A673 (cell line): ENCODE data around the gene FBXO17. TPM values are rescaled to one million over a fixed set of nuclear protein-coding genes. Genes with fewer than 3 reads are reported as not detected.

Experiments used
- BruUV-seq: library from RNA; stranded (reverse); fragments of 400-500 nt; replicated peaks from 2 replicates; lab custom pipeline; 2021; lab: Mats Ljungman, UMichigan
- CTCF ChIA-PET: fragments of 300-600 bp; sonication (Branson Sonifier 250); formaldehyde crosslinking; loops from one replicate; lab custom pipeline; 2022; ENCODE audit warnings: antibody characterized with exemption; lab: Charles Lee
- POLR2A ChIA-PET: fragments of 300-600 bp; sonication (Branson Sonifier 250); formaldehyde crosslinking; loops from one replicate; lab custom pipeline; 2022; ENCODE audit warnings: antibody characterized with exemption; ENCODE audit not compliant: low non-redundant PET; lab: Charles Lee
- DNase-seq: peaks from one replicate; pipeline ENCODE4 v3.0.0-alpha.2; 2015; ENCODE audit warnings: low spot score
- H3K27ac ChIP-seq: fragments of 200-600 bp; sonication (generic); 2 replicates; pipeline ENCODE4 v1.5.1; 2016; ENCODE audit warnings: mixed run types, low read depth, mild to moderate bottlenecking, mixed read lengths, antibody characterized with exemption, low read length; ENCODE audit not compliant: poor library complexity, severe bottlenecking
- H3K27me3 ChIP-seq: fragments of 200-600 bp; sonication (generic); replicated peaks from 2 replicates; pipeline ENCODE4 v1.6.1; 2017; ENCODE audit warnings: mixed run types, low read depth, mild to moderate bottlenecking, mixed read lengths, antibody characterized with exemption, low read length; ENCODE audit not compliant: insufficient read depth, poor library complexity
- H3K36me3 ChIP-seq: fragments of 200-600 bp; sonication (generic); 2 replicates; pipeline ENCODE4 v1.6.1; 2016; ENCODE audit warnings: mixed run types, mild to moderate bottlenecking, mixed read lengths, antibody characterized with exemption, low read length; ENCODE audit not compliant: insufficient read depth, poor library complexity, severe bottlenecking
- H3K4me1 ChIP-seq: fragments of 200-600 bp; sonication (generic); 2 replicates; pipeline ENCODE4 v1.6.1; 2017; ENCODE audit warnings: mixed run types, mild to moderate bottlenecking, mixed read lengths, antibody characterized with exemption, low read length; ENCODE audit not compliant: insufficient read depth, poor library complexity, severe bottlenecking
- H3K4me3 ChIP-seq: fragments of 200-600 bp; sonication (generic); 2 replicates; pipeline ENCODE4 v1.5.1; 2016; ENCODE audit warnings: low read depth, mixed run types, mild to moderate bottlenecking, mixed read lengths, low read length; ENCODE audit not compliant: poor library complexity, severe bottlenecking
- H3K9me3 ChIP-seq: fragments of 200-600 bp; sonication (generic); 2 replicates; pipeline ENCODE4 v1.6.1; 2016; ENCODE audit warnings: mixed run types, low read depth, mild to moderate bottlenecking, mixed read lengths, antibody characterized with exemption, low read length; ENCODE audit not compliant: poor library complexity, severe bottlenecking
- EZH2 ChIP-seq: fragments of 200-600 bp; sonication (generic); IDR thresholded peaks from 2 replicates; pipeline ENCODE4 v1.6.1; 2017; ENCODE audit warnings: borderline replicate concordance, low read depth, mild to moderate bottlenecking, mixed read lengths, antibody characterized with exemption, low read length; ENCODE audit not compliant: poor library complexity, severe bottlenecking
- intact Hi-C: fragments of 100-400 bp; cut with micrococcal nuclease; formaldehyde crosslinking; loops from one replicate; pipeline ENCODE4 v1.10.0; 2022; ENCODE audit not compliant: unreplicated experiment
- total RNA-seq: library from RNA; stranded (reverse); gene quantifications from 2 replicates; pipeline ENCODE4 v1.2.3, GENCODE V29; 2021
- TF ChIP-seq, protein P1 (sequence below): fragments of 300-800, 200-600 bp; sonication (generic); conservative IDR thresholded peaks from 2 replicates; pipeline ENCODE4 v1.5.1; 2017; ENCODE audit warnings: low read depth, mild to moderate bottlenecking, antibody characterized with exemption, low read length, moderate library complexity, mixed read lengths

Gene FBXO17
- total RNA-seq, 1 experiment from 2014 or later, result 26.0 TPM

DNA sequence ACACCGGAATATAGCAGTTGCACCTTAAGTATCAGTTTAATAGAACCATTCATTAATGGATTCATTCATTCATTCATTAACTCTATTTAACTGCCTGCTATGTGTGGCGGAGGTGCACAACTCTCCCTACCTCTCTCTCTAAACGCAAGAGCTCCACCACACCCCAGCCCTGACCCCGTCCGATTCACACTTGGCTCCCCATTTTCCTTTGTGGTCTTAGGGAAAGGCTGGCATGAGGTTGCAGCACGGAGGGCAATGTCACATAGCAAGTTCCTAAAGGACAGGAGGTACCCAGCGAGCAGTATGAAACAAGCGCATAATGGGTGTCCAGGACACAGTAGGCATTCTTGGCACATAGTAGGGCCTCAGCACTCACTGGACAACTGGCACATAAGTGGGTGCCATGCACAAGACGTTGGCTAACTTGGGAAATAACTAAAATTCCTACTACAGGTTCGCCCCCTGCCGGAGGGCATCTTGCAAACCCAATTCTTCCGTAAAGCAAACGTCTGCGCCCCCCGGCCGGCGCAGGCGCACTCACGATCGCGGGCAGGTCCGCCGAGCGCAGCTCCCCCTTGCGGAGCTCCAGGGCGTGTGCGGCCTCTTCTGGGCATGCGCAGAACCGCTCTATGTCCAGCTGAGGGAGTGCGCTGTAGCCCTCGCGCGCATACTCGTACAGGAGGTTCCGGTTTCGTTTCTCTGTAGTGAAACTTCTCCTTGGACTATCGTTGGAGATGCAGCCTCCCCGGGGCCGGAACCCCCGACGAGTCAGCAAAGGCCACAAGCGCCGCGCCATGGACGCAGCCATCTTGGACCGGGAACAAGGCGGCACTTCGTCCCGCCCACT is 45.4 kb downstream of the FBXO17 start, which contains the start of gene SARS2:
Gene SARS2 (minus strand): TSS at position 835 of the 847 bp plus-strand sequence. CDS start 27 bp downstream, at position 808.
- no TSS peak for BruUV-seq
- CTCF ChIA-PET, result interaction anchor here (0.6 to 1.4 kb wide), 5 partner anchors 24 to 108 kb away, joined by 3 to 9 read pairs (median 4); partner anchors contain the start of genes NFKBIB and SIRT2
- H3K27me3 ChIP-seq, result no peaks in the 10 kb centered on the region
- peaks cover 37% of the 10 kb centered on the region for H3K36me3 ChIP-seq
- POLR2A ChIA-PET, result interaction anchor here (0.5 to 1.0 kb wide), 3 partner anchors 19 to 630 kb away, joined by 3 to 6 read pairs (median 4); partner anchors contain the start of gene NFKBIB
- intact Hi-C loops, result loop anchor here (2.0 to 10.0 kb wide), 5 partner anchors 79 to 527 kb away; partner anchors contain the start of gene FAM98C
- no peak for TF ChIP-seq EZH2
- TF ChIP-seq, protein P1, sequence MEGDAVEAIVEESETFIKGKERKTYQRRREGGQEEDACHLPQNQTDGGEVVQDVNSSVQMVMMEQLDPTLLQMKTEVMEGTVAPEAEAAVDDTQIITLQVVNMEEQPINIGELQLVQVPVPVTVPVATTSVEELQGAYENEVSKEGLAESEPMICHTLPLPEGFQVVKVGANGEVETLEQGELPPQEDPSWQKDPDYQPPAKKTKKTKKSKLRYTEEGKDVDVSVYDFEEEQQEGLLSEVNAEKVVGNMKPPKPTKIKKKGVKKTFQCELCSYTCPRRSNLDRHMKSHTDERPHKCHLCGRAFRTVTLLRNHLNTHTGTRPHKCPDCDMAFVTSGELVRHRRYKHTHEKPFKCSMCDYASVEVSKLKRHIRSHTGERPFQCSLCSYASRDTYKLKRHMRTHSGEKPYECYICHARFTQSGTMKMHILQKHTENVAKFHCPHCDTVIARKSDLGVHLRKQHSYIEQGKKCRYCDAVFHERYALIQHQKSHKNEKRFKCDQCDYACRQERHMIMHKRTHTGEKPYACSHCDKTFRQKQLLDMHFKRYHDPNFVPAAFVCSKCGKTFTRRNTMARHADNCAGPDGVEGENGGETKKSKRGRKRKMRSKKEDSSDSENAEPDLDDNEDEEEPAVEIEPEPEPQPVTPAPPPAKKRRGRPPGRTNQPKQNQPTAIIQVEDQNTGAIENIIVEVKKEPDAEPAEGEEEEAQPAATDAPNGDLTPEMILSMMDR, result peak; percentile 100
- peaks cover 4% of the 10 kb centered on the region for H3K9me3 ChIP-seq
- peak within 1 kb of the TSS; percentile 69 for H3K4me3 ChIP-seq
- H3K27ac ChIP-seq, result peak within 1 kb of the TSS; percentile 96
- peaks cover 13% of the 10 kb centered on the region for H3K4me1 ChIP-seq
- peak; percentile 96 for DNase-seq

DNA sequence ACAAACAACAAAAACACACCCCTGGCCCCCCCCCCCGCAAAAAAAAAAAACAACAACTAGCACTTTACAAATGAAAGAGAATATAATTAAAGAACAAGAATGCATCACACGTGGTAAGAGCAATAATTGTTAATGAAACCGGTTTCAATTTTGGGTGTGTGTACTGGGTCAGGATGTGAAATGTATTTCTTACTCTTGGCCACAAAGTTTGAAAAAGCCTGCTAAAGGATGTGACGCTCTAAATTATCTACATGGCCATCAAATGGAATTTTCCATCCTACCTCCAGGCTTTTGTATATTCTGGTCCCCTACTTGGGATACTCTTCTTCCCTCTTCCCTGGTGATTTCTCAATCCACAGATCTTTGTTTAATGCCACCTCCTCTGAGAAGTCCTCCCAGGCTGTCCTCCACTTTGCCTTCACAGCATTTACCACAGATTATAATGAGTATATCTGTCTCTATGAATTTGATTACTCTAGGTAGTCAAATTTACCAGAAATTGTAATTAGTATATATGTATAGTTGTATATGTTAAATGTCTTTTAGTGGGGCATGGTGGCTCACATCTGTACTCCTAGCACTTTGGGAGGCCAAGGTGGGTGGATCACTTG is 47.0 kb downstream of the FBXO17 start:
- H3K27ac ChIP-seq, result no peak overlapping the region
- intact Hi-C loops, result no loop called here
- no peaks in the 10 kb centered on the region for H3K27me3 ChIP-seq
- H3K36me3 ChIP-seq, result peaks cover 29% of the 10 kb centered on the region
- no peaks in the 10 kb centered on the region for H3K9me3 ChIP-seq
- no peak for DNase-seq
- CTCF ChIA-PET, result interaction anchor here (0.7 kb wide), 2 partner anchors 34 to 112 kb away, joined by 3 read pairs; no protein-coding TSS in a partner anchor
- TF ChIP-seq, protein P1, result no peak
- no peak for TF ChIP-seq EZH2
- H3K4me1 ChIP-seq, result peaks cover 13% of the 10 kb centered on the region
- no peak overlapping the region for H3K4me3 ChIP-seq
- BruUV-seq, result no TSS peak
- POLR2A ChIA-PET, result no interaction called here

DNA sequence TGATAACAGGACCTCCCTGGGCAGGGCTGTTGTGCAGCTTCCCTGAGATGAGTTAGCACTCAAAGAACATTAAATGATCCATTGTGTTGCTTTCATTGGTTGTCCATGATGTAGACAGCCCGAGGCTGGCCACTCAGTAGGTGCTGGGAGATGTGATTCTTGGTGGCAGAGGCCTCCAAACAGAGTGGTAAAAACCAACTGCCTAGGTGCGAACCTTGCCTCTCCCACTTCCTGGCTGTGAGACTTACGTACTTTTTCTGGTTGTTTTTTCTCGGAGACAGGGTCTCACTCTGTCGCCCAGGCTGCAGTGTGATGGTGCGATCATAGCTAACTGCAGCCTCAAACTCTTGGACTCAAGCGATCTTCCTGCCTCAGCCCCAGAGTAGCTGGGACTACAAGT is 51.2 kb downstream of the FBXO17 start:
- no peak for TF ChIP-seq EZH2
- TF ChIP-seq, protein P1, result no peak
- no peak for DNase-seq
- H3K4me1 ChIP-seq, result peaks cover 2% of the 10 kb centered on the region
- no peaks in the 10 kb centered on the region for H3K27me3 ChIP-seq
- H3K27ac ChIP-seq, result no peak overlapping the region
- ChIA-PET POLR2A (no interaction called here), CTCF (no interaction called here)
- H3K36me3 ChIP-seq, result peaks cover 20% of the 10 kb centered on the region
- no TSS peak for BruUV-seq
- intact Hi-C loops, result no loop called here
- H3K9me3 ChIP-seq, result no peaks in the 10 kb centered on the region
- no peak overlapping the region for H3K4me3 ChIP-seq
